B cell (primary cell): ENCODE results near the gene TRPT1. TPM values are rescaled to one million over a fixed set of nuclear protein-coding genes. Genes with fewer than 3 reads are reported as not detected.

ENCODE experiments used
- ATAC-seq: fragments of 200-7000 bp; cut with Tn5 transposase; one replicate; pipeline ENCODE4 v1.10.0; 2021; ENCODE audit warnings: low read depth, mild to moderate bottlenecking, moderate number of reproducible peaks, moderate library complexity
- CTCF ChIA-PET: fragments of 350-600 bp; sonication (Branson Sonifier 250); formaldehyde crosslinking; loops from one replicate; lab custom pipeline; 2021; ENCODE audit warnings: antibody characterized with exemption, inconsistent platforms; lab: Charles Lee
- POLR2A ChIA-PET: fragments of 350-600 bp; sonication (Branson Sonifier 250); formaldehyde crosslinking; loops from one replicate; lab custom pipeline; 2021; ENCODE audit warnings: antibody characterized with exemption; lab: Charles Lee
- DNase-seq: peaks from one replicate; pipeline ENCODE4 v3.0.0; 2013
- H2AFZ ChIP-seq: 2 replicates; pipeline ENCODE4 v1.6.1; 2012; ENCODE audit warnings: mild to moderate bottlenecking, low read depth, low read length; ENCODE audit not compliant: insufficient read depth, poor library complexity, severe bottlenecking
- H3K27ac ChIP-seq, 2 donors: 1 replicate in 1 of 2; 2 replicates in 1 of 2; pipeline ENCODE4 v1.5.1; 2012 to 2013; ENCODE audit warnings: low read length in 2 of 2, mild to moderate bottlenecking in 2 of 2, moderate library complexity in 1 of 2
- H3K27me3 ChIP-seq, 4 experiments: fragments of 200-600 bp in 1 of 4; sonication (generic) in 1 of 4; replicated peaks in 1 of 4; 1 replicate in 2 of 4; 2 replicates in 2 of 4; pipeline versions ENCODE4 v1.6.1 to v1.7.0; 2013 to 2016; ENCODE audit warnings: low read length in 3 of 4, mild to moderate bottlenecking in 2 of 4, mixed read lengths in 1 of 4, moderate library complexity in 1 of 4; ENCODE audit not compliant: insufficient read depth in 4 of 4, control insufficient read depth in 3 of 4; ENCODE audit errors: control extremely low read depth in 1 of 4
- H3K36me3 ChIP-seq, 2 experiments: replicated peaks in 1 of 2; 1 replicate in 1 of 2; 2 replicates in 1 of 2; pipeline versions ENCODE4 v1.6.1 to v1.7.1; 2013; ENCODE audit warnings: low read length in 1 of 2; ENCODE audit not compliant: insufficient read depth in 2 of 2, control insufficient read depth in 1 of 2; ENCODE audit errors: control extremely low read depth in 1 of 2, extremely low read depth in 1 of 2
- H3K4me1 ChIP-seq, 2 donors: fragments of 200-600 bp in 1 of 2; sonication (generic) in 1 of 2; 1 replicate in 1 of 2; 2 replicates in 1 of 2; pipeline versions ENCODE4 v1.5.1 to v1.6.1; 2013 to 2017; ENCODE audit warnings: low read length in 2 of 2; ENCODE audit not compliant: control insufficient read depth in 2 of 2, insufficient read depth in 2 of 2
- H3K4me2 ChIP-seq: replicated peaks from 2 replicates; pipeline ENCODE3; 2012; ENCODE audit warnings: mild to moderate bottlenecking, low read depth, low read length; ENCODE audit not compliant: poor library complexity, severe bottlenecking
- H3K4me3 ChIP-seq, 5 experiments: fragments of 200-600 bp in 1 of 5; sonication (generic) in 1 of 5; 1 replicate in 3 of 5; 2 replicates in 2 of 5; pipeline versions ENCODE4 v1.5.1 to v1.7.0; 2011 to 2016; ENCODE audit warnings: low read length in 4 of 5, mild to moderate bottlenecking in 4 of 5, low read depth in 2 of 5, control low read depth in 1 of 5, moderate library complexity in 1 of 5; ENCODE audit not compliant: insufficient read depth in 1 of 5; ENCODE audit errors: control extremely low read depth in 1 of 5, extremely low read depth in 1 of 5
- H3K79me2 ChIP-seq: fragments of 200-600 bp; sonication (generic); one replicate; pipeline ENCODE4 v1.6.0; 2016; ENCODE audit warnings: low read length; ENCODE audit not compliant: control insufficient read depth, insufficient read depth
- H3K9ac ChIP-seq: fragments of 200-600 bp; sonication (generic); 2 replicates; pipeline ENCODE4 v1.6.1; 2017; ENCODE audit warnings: mild to moderate bottlenecking, low read length, moderate library complexity
- H3K9me3 ChIP-seq, 3 donors: one replicate each; pipeline versions ENCODE4 v1.6.1 to v1.7.1; 2013; ENCODE audit warnings: low read length in 2 of 3; ENCODE audit not compliant: control insufficient read depth in 2 of 3, insufficient read depth in 1 of 3; ENCODE audit errors: control extremely low read depth in 1 of 3
- H4K20me1 ChIP-seq: 2 replicates; pipeline ENCODE4 v1.6.0; 2012; ENCODE audit warnings: mild to moderate bottlenecking, low read length; ENCODE audit not compliant: insufficient read depth, control insufficient read depth, poor library complexity, severe bottlenecking
- H3K27ac Mint-ChIP-seq: one replicate; pipeline ENCODE4 v1.8.0; 2021; ENCODE audit warnings: mixed read lengths
- H3K27me3 Mint-ChIP-seq: one replicate; pipeline ENCODE4 v1.8.0; 2021; ENCODE audit warnings: mixed read lengths
- H3K4me1 Mint-ChIP-seq: one replicate; pipeline ENCODE4 v1.8.0; 2021; ENCODE audit warnings: mixed read lengths
- H3K4me3 Mint-ChIP-seq: one replicate; pipeline ENCODE4 v1.8.0; 2021; ENCODE audit warnings: mixed read lengths
- H3K9me3 Mint-ChIP-seq: one replicate; pipeline ENCODE4 v1.8.0; 2022; ENCODE audit warnings: mixed read lengths; ENCODE audit not compliant: insufficient read depth
- EZH2 ChIP-seq: IDR thresholded peaks from 2 replicates; pipeline ENCODE4 v1.6.1; 2012; ENCODE audit warnings: borderline replicate concordance, low read depth, mild to moderate bottlenecking, moderate library complexity, low read length; ENCODE audit not compliant: insufficient read depth, poor library complexity, severe bottlenecking
- WGBS: methylation state at CpG from one replicate; pipeline ENCODE4 v1.1.5; 2013; ENCODE audit warnings: missing lambda C conversion rate; ENCODE audit not compliant: insufficient coverage; 5-methylcytosine and 5-hydroxymethylcytosine counted together
- intact Hi-C: fragments of 100-400 bp; cut with micrococcal nuclease; formaldehyde crosslinking; loops from one replicate; pipeline ENCODE4 v1.10.0; 2022
- polyA plus RNA-seq: library from polyadenylated mRNA; depleted of rRNA; stranded (reverse); fragments of >200 nt; gene quantifications from 2 replicates; pipeline ENCODE4 v1.2.3, GENCODE V29; 2012
- total RNA-seq, 2 donors: library from RNA; stranded (reverse); fragments of 120-200 nt in 1 of 2; gene quantifications; 1 replicate in 1 of 2; 2 replicates in 1 of 2; pipeline versions ENCODE4 v1.2.3 to v1.2.4, GENCODE V29; 2013 to 2022
- TF ChIP-seq, protein P1 (sequence below): fragments of 200-600 bp; IDR thresholded peaks from one replicate; pipeline ENCODE4 v1.8.0; 2022; ENCODE audit warnings: antibody characterized with exemption, mild to moderate bottlenecking

The TRPT1 gene
- total and polyA plus RNA-seq, 2 donors (not counting 1 experiment from before 2014, with no cell fraction given): 59.6 to 145 TPM

DNA sequence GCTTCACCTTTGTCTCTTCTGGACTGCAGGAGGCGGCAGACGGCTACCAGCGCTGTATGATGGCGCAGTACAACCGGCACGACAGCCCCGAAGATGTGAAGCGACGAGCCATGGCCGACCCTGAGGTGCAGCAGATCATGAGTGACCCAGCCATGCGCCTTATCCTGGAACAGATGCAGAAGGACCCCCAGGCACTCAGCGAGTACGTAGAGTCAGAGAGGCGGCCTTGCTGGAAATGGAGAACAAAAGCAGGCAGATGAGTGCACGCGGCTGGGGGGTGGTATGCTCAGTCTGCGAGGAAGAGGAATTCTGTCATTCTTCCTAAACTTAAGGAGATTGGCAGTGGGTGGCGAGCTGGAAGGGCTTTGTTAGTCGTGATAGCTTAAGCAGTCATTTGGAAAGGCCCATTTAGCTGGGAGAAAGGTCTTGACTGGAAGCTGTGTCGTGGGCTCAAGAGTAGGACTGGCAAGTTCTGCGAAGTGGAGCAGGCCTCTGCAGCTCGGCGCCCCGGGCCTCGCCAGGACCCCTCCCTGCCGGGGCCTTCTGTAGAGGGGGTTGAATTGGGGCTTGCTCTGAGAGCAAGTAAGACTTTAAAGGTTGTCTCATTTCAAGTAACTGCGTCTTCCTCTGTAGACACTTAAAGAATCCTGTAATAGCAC is 22.4 kb downstream of the TRPT1 start:
- Histone ChIP-seq H3K27ac (no peak overlapping the region), H3K79me2 (peaks cover 24% of the 10 kb centered on the region), H3K4me3 (no peak overlapping the region), H3K4me1 (peaks cover 29 to 38% of the 10 kb centered on the region in 2 donors), H3K27me3 (no peaks in the 10 kb centered on the region), H4K20me1 (peaks cover 9% of the 10 kb centered on the region), H3K4me2 (no peak overlapping the region), H2AFZ (no peak overlapping the region), H3K36me3 (peaks cover 0 to 44% of the 10 kb centered on the region in 2 experiments), H3K9ac (no peak overlapping the region), H3K9me3 (no peaks in the 10 kb centered on the region)
- Mint-ChIP-seq H3K27me3 (no peaks in the 10 kb centered on the region), H3K9me3 (no peaks in the 10 kb centered on the region), H3K4me3 (no peak overlapping the region), H3K27ac (no peak overlapping the region), H3K4me1 (peaks cover 36% of the 10 kb centered on the region)
- TF ChIP-seq, protein P1, sequence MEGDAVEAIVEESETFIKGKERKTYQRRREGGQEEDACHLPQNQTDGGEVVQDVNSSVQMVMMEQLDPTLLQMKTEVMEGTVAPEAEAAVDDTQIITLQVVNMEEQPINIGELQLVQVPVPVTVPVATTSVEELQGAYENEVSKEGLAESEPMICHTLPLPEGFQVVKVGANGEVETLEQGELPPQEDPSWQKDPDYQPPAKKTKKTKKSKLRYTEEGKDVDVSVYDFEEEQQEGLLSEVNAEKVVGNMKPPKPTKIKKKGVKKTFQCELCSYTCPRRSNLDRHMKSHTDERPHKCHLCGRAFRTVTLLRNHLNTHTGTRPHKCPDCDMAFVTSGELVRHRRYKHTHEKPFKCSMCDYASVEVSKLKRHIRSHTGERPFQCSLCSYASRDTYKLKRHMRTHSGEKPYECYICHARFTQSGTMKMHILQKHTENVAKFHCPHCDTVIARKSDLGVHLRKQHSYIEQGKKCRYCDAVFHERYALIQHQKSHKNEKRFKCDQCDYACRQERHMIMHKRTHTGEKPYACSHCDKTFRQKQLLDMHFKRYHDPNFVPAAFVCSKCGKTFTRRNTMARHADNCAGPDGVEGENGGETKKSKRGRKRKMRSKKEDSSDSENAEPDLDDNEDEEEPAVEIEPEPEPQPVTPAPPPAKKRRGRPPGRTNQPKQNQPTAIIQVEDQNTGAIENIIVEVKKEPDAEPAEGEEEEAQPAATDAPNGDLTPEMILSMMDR: no peak
- no peak for DNase-seq
- CTCF ChIA-PET: interaction anchor here (1.2 to 10.3 kb wide), 19 partner anchors 8 to 451 kb away, joined by 4 to 243 read pairs (median 11); partner anchors contain the start of genes CATSPERZ, DNAJC4, ESRRA and NUDT22
- WGBS: 97% methylated on average over 24 of the region's 27 CpGs
- POLR2A ChIA-PET: interaction anchor here (0.7 to 4.8 kb wide), 3 partner anchors 22 to 101 kb away, joined by 6 to 78 read pairs (median 21); partner anchors contain the start of genes ESRRA, NUDT22 and TRPT1
- intact Hi-C loops: loop anchor here (1.0 to 10.0 kb wide), 3 partner anchors 66 to 451 kb away; no protein-coding TSS in a partner anchor
- no peak for ATAC-seq

DNA sequence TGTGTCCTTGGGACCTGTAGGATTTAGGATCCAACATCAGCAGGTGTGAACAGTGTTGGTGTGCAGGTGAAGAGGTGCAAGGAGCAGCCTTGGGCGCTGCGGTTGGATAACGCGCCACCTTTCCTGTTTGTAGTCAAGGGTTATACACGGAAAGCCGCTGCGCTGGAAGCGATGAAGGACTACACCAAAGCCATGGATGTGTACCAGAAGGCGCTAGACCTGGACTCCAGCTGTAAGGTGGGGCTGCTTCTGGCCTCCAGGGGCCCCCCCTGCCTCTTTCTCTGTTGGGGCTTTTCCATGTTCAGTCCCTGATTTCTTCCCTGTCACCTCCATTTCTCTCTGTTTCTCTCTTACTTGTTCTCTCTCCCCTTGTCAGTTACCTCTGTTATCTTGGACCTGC is 23.0 kb downstream of the TRPT1 start:
- Mint-ChIP-seq H3K4me1 (peaks cover 30% of the 10 kb centered on the region), H3K9me3 (no peaks in the 10 kb centered on the region), H3K27ac (no peak overlapping the region), H3K4me3 (no peak overlapping the region), H3K27me3 (no peaks in the 10 kb centered on the region)
- peaks cover 23 to 32% of the 10 kb centered on the region in 2 donors for H3K4me1 ChIP-seq
- no peak overlapping the region for H3K27ac ChIP-seq
- ATAC-seq (no peak), DNase-seq (no peak)
- H3K9me3 ChIP-seq: no peaks in the 10 kb centered on the region
- no peak overlapping the region for H3K9ac ChIP-seq
- ChIA-PET CTCF (interaction anchor here (2.4 to 10.3 kb wide), 7 partner anchors 11 to 452 kb away, joined by 6 to 243 read pairs (median 53); partner anchors contain the start of genes CATSPERZ, ESRRA, PLCB3 and PPP1R14B), POLR2A (interaction anchor here (4.7 kb wide), 1 partner anchor 101 kb away, joined by 21 read pairs; the partner anchor contains the start of gene ESRRA)
- intact Hi-C loops: loop anchor here (10.0 kb wide), 1 partner anchor 452 kb away; no protein-coding TSS in a partner anchor
- H3K79me2 ChIP-seq: peaks cover 19% of the 10 kb centered on the region
- WGBS: 96% methylated on average over 9 of the region's 9 CpGs
- peaks cover 3% of the 10 kb centered on the region for H4K20me1 ChIP-seq
- H2AFZ ChIP-seq: no peak overlapping the region
- no peak overlapping the region for H3K4me2 ChIP-seq
- H3K27me3 ChIP-seq: no peaks in the 10 kb centered on the region
- no peak overlapping the region for H3K4me3 ChIP-seq
- peaks cover 0 to 50% of the 10 kb centered on the region in 2 experiments for H3K36me3 ChIP-seq
- TF ChIP-seq EZH2: no peak
- TF ChIP-seq, protein P1: no peak
